CD4-positive, alpha-beta T cell treated with Interferon alpha-2 for 1 hour (primary cell): ENCODE data around the gene XPR1.

Experiments used
- DNase-seq, 2 donors: peaks; one replicate each; pipeline ENCODE4 v3.0.0-alpha.2; 2020 to 2022

The XPR1 gene

GRCh38 chr1:180615493-180616290 is 16.1 kb upstream of the XPR1 start:
- DNase-seq: no peak

- no peak for DNase-seq
These were observed 15.4 kb upstream of the XPR1 start for GRCh38 chr1:180616439-180616838.

GRCh38 chr1:180617774-180618395 is 13.9 kb upstream of the XPR1 start:
- DNase-seq: no peak

GRCh38 chr1:180620581-180620980 is 11.2 kb upstream of the XPR1 start:
- DNase-seq: no peak

DNA sequence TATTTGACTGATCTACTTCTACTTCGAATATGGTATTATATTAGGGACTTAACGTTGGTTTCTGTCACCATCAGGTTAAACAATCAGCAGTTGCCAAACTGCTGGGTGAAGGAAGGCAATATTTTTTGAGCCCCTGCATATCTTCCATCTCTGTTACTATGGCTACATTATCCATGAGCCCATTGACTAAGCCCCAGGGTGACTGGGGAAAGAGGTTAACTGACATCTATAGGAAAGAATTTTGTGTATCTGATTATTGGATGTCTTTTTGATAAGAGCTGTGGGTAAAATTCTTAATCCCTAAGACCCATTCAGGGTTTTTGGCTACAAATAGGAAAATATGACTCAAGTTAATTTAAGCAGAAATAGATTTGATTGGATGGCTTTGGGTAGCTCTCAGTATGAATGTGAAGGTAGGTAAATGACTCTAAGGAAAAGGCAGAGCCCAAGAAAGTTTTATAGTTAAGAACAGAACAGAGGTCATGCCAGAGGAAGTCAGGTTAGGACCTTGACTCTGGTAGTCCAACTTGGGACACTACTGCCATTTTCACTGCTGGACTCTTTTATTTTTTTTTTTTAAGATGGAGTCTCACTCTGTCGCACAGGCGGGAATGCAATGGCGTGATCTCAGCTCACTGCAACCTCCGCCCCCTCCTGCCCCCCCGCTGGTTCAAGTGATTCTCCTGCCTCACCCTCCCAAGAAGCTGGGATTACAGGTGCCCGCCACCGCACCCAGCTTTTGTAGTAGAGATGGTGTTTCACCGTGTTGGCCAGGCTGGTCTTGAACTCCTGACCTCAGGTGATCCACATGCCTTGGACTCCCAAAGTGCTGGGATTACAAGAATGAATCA is 8.9 kb upstream of the XPR1 start:
- no peak for DNase-seq

- DNase-seq: no peak
These were observed 8.1 kb upstream of the XPR1 start for GRCh38 chr1:180623579-180624347.

GRCh38 chr1:180626711-180627110 is 5.1 kb upstream of the XPR1 start:
- no peak for DNase-seq

- DNase-seq: no peak
These were observed 4.4 kb upstream of the XPR1 start for GRCh38 chr1:180627411-180627810.

GRCh38 chr1:180628646-180629045 is 3.2 kb upstream of the XPR1 start:
- no peak for DNase-seq

GRCh38 chr1:180630408-180631193 is 1.2 kb upstream of the XPR1 start:
- DNase-seq: no peak

- no peak for DNase-seq
These were observed 542 bp upstream of the XPR1 start for GRCh38 chr1:180631194-180631765.

DNA sequence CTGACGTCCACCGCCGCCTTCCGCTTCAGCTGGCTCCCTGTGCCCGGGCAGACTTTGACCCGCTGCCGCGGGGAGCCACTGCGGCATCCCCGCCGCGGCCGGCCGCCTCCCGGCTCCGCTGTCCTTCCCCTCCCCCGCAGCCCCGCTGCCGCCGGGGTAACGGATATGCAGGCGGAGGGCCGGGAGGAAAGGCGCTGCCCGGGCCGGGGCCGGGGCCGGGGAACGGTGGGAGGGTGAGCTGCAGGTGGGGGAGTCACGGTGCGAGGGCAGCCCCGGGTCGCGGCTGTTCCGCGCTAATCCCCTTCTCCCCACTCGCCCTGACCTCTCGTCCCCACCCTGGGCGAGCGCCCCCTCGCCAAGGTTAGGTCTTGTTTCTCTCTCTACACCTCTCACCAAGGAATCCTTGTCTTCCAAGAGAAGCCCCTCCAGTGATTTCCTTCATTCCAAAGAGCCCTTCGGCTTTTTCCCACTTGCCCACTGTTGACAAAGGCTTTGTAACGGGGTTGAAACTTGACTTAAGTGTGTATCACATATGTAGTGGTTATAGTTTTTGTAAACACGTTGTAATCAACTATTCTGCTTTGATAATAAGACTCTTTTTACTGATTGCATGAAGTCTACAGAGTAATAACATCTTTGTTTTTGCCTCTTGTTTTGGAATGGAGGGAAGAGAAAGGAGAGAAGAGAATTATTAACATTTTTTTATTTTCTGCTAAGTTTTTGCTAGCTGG is 669 bp downstream of the XPR1 start:
- DNase-seq: peak; percentile 48 to 66

- peak in 1 of 2 donors; percentile 7 for DNase-seq
These were observed 1.5 kb downstream of the XPR1 start for GRCh38 chr1:180633057-180634056.

GRCh38 chr1:180636138-180636537 is 4.3 kb downstream of the XPR1 start:
- DNase-seq: no peak

- no peak for DNase-seq
These were observed 8.0 kb downstream of the XPR1 start for GRCh38 chr1:180639871-180640270.

- no peak for DNase-seq
These were observed 8.7 kb downstream of the XPR1 start for GRCh38 chr1:180640531-180640949.

- DNase-seq: no peak
These were observed 9.8 kb downstream of the XPR1 start for GRCh38 chr1:180641662-180642061.

- no peak for DNase-seq
These were observed 11.0 kb downstream of the XPR1 start for GRCh38 chr1:180642781-180643180.

- DNase-seq: no peak
These were observed 11.9 kb downstream of the XPR1 start for GRCh38 chr1:180643693-180644092.
